Activated CD4-positive, alpha-beta T cell treated with anti-CD3 and anti-CD28 coated beads, Interleukin-2, amount 10 ng/mL, durations not matched to agents 7 days and 5 days (primary cell): ENCODE measurements around the gene BPIFB2. TPM values are rescaled to one million over a fixed set of nuclear protein-coding genes. Genes with fewer than 3 reads are reported as not detected.

Source experiments
- CTCF ChIA-PET: fragments of 350-600 bp; sonication (Branson Sonifier 250); formaldehyde crosslinking; loops from one replicate; lab custom pipeline; 2021; ENCODE audit warnings: antibody characterized with exemption; lab: Charles Lee
- POLR2A ChIA-PET: fragments of 350-600 bp; sonication (Branson Sonifier 250); formaldehyde crosslinking; loops from one replicate; lab custom pipeline; 2021; ENCODE audit warnings: antibody characterized with exemption; lab: Charles Lee
- DNase-seq: peaks from one replicate; pipeline ENCODE4 v3.0.0-alpha.2; 2020
- H3K27ac Mint-ChIP-seq: one replicate; pipeline ENCODE4 v1.8.0; 2021; ENCODE audit warnings: mild to moderate bottlenecking, moderate library complexity, mixed read lengths
- H3K27me3 Mint-ChIP-seq: one replicate; pipeline ENCODE4 v1.8.0; 2021; ENCODE audit warnings: mixed read lengths
- H3K36me3 Mint-ChIP-seq: one replicate; pipeline ENCODE4 v1.8.0; 2021; ENCODE audit warnings: low read depth, mixed read lengths
- H3K4me1 Mint-ChIP-seq: one replicate; pipeline ENCODE4 v1.8.0; 2021; ENCODE audit warnings: mixed read lengths
- H3K4me3 Mint-ChIP-seq: one replicate; pipeline ENCODE4 v1.8.0; 2021; ENCODE audit warnings: mild to moderate bottlenecking, moderate library complexity, mixed read lengths
- H3K9me3 Mint-ChIP-seq: one replicate; pipeline ENCODE4 v1.8.0; 2021; ENCODE audit warnings: mixed read lengths
- total RNA-seq, 2 experiments: library from RNA; stranded (reverse); gene quantifications; one replicate each; pipeline ENCODE4 v1.2.3, GENCODE V29; 2021

BPIFB2 gene
- total RNA-seq, 2 experiments from 2014 or later, result not detected

DNA sequence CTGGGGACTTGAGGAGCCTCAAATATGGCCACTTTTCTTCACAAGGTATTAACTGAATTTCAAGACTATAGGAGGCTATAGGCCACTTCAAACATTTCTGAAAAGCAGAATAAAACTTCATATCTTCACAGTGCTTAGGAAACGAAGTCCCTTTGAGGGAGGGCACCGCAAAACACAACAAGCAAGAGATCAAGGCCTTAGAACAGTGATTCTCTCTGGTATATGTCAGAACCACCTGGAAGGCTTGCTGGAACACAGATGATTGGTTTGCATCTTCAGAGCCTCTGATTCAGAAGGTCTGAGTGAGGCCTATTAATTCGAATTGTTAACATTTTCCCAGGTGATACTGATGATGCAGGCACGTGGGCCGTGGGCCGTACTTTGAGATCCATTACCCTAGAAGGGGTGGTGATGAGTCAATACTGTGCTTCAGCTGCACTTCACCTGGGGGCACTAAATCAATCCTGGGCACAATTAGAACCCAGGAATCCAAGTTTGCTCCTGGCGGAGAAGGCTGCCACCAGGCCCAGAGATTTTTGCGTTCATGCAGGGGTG is 13.9 kb upstream of the BPIFB2 start:
- Mint-ChIP-seq H3K4me3 (no peak overlapping the region), H3K27me3 (no peaks in the 10 kb centered on the region), H3K36me3 (peaks cover 8% of the 10 kb centered on the region), H3K27ac (no peak overlapping the region), H3K9me3 (peaks cover 29% of the 10 kb centered on the region), H3K4me1 (peaks cover 19% of the 10 kb centered on the region)
- ChIA-PET CTCF (interaction anchor here (3.5 kb wide), 1 partner anchor 12 kb away, joined by 9 read pairs; the partner anchor contains the start of gene SUN5), POLR2A (no interaction called here)
- DNase-seq, result no peak

DNA sequence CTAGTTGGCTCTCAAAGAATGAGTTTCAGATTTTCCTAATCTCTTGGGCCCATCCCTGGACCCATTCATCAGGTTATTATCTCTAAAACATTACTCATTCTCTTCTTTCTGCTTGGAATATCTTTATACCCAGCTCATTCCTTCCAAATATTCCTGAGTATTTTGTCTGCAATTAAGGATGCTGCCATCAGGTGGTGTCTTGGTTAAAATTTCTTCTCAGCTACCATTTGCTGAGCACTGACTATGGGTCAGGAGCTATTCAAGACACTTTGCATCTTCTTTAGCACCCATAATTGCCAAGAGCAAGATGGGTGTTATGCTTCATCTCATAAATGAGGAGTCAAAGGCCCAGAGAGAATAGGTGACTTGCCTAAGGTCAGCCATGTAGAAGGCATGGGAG is 11.7 kb upstream of the BPIFB2 start:
- Mint-ChIP-seq H3K4me3 (no peak overlapping the region), H3K27me3 (no peaks in the 10 kb centered on the region), H3K36me3 (peaks cover 8% of the 10 kb centered on the region), H3K27ac (no peak overlapping the region), H3K4me1 (peaks cover 19% of the 10 kb centered on the region), H3K9me3 (peaks cover 29% of the 10 kb centered on the region)
- CTCF ChIA-PET, result interaction anchor here (0.6 to 3.5 kb wide), 2 partner anchors 9 to 139 kb away, joined by 6 to 9 read pairs; partner anchors contain the start of gene SUN5
- POLR2A ChIA-PET, result no interaction called here
- no peak for DNase-seq

DNA sequence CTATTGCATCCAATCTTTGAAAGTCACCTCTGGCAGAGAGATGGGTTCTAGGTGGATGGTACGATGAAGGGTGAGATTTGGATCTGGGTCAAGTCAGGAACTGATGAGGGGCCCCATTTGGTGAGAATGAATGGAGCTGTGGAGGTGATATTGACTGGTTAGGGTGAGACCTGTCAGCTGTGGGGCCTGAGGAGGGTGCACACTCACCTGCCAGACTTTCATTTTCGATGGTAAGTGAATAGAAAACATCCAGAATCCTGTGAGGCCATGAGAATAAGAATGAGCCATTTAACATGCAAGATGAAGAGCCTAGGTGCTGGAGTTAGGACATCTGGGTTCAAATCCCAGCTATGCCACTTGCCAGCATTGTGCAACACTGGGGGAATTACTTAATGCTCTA is 10.1 kb upstream of the BPIFB2 start:
- CTCF ChIA-PET, result no interaction called here
- DNase-seq, result no peak
- H3K27ac Mint-ChIP-seq, result no peak overlapping the region
- peaks cover 8% of the 10 kb centered on the region for H3K36me3 Mint-ChIP-seq
- peaks cover 2% of the 10 kb centered on the region for H3K27me3 Mint-ChIP-seq
- H3K9me3 Mint-ChIP-seq, result peaks cover 29% of the 10 kb centered on the region
- H3K4me3 Mint-ChIP-seq, result no peak overlapping the region
- H3K4me1 Mint-ChIP-seq, result peaks cover 14% of the 10 kb centered on the region
- POLR2A ChIA-PET, result no interaction called here

DNA sequence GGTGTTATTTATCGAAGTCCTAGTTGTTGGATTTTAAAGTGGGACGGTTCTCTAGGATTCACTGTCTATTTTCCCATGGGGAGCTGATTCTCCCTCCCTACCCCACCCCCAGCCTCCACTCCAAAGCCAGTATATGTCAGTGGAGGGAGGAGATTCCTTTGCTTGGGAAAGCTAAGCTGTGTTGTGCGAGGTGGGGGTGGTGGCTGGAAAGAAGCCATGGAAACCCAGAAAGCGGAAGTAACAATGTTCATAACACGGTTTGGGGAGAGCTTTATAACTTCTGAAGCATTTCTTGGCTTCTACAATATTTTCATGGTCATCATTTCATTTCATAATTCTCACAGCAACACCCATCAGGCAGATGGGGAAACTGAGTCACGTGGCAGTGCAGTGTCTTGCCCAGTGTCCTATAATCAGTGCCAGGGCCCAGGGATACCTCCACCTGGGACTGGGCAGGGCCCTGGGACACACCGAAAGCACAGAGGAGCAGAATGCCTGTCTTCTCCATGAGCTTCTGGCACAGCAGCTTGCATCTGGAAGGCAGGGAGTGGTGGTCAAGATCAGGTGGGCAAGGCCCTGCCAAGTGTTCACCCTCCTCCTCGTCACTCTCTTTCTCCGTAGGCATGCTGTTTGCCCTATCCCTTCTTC is 7.8 kb upstream of the BPIFB2 start:
- Mint-ChIP-seq H3K4me1 (peaks cover 12% of the 10 kb centered on the region), H3K27ac (no peak overlapping the region), H3K9me3 (peaks cover 22% of the 10 kb centered on the region), H3K4me3 (no peak overlapping the region), H3K36me3 (peaks cover 6% of the 10 kb centered on the region), H3K27me3 (peaks cover 2% of the 10 kb centered on the region)
- CTCF ChIA-PET, result interaction anchor here (0.6 to 1.3 kb wide), 5 partner anchors 11 to 277 kb away, joined by 3 read pairs; no protein-coding TSS in a partner anchor
- POLR2A ChIA-PET, result no interaction called here
- no peak for DNase-seq

DNA sequence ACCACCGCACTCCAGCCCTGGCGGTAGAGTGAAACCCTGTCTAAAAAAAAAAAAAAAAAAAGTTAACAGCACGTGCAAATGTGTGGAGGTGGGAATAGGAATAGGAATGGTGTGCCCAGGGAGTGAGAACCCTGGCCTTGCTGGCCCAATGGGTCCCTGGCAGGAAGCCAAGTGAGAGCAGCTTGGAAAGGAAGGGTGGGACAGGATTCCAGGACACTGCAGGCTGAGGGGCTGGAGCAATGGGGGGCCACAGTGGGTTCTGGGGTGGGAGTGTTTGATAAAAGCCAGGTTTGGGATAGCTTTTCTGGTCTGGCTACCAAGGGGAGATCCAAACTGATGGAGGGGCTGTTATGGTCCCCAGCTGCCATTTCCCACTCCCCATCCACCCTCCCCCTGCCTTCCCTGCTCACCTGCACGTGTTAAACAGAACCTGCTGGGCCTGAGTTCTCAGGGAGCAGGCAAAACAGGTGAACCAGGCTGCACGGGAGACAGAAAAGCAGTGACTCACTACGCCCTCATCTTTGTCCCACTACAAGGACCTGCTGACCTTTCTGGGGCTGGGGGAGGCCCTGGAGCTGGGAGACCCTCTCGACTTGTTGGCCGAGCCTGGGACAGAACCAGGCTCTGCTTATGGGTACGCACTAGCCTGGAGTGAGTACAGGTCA is 6.6 kb upstream of the BPIFB2 start:
- Mint-ChIP-seq H3K9me3 (peaks cover 17% of the 10 kb centered on the region), H3K27ac (peak overlapping the region; percentile 9), H3K4me3 (no peak overlapping the region), H3K27me3 (peaks cover 2% of the 10 kb centered on the region), H3K36me3 (peaks cover 2% of the 10 kb centered on the region), H3K4me1 (peaks cover 17% of the 10 kb centered on the region)
- DNase-seq, result no peak
- POLR2A ChIA-PET, result interaction anchor here (0.6 kb wide), 1 partner anchor 34 kb away, joined by 4 read pairs; no protein-coding TSS in a partner anchor
- CTCF ChIA-PET, result interaction anchor here (0.6 to 1.3 kb wide), 5 partner anchors 12 to 1642 kb away, joined by 3 read pairs; no protein-coding TSS in a partner anchor

DNA sequence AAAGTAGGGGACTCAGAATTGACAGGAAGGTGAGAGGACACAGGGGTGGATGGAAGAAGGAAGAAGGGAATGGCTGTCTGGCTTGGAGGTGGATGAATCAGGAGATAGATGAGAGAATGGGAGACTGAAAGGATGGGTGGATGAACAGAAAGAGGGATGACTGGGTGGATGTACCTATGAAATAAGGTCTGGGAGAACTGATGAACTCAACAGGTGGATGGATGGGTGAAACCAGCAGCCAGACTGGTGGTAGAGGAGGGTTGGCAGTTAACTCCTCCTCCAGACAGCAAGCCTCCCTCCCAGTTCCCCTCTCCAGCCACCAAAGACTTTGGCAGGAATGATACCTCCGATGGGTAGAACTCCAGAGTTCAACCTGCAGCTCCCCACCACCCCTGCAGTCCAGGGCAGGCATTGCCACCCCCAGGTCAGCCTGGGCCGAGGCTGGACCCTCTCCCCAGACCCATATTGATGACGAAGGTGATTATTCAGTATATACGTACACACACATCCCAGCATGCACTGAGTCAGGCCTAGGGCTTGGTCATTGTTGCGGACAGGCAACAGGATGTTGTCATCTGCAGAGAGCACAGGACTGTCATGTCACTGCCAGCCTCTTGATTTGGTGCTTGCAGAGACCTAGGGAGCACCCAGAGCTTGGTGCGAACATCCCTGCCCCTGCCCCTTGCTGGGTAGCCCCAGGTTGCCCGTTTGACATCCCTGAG is 5.3 kb upstream of the BPIFB2 start:
- H3K4me3 Mint-ChIP-seq, result no peak overlapping the region
- peaks cover 9% of the 10 kb centered on the region for H3K9me3 Mint-ChIP-seq
- H3K27me3 Mint-ChIP-seq, result peaks cover 2% of the 10 kb centered on the region
- DNase-seq, result no peak
- peaks cover 2% of the 10 kb centered on the region for H3K36me3 Mint-ChIP-seq
- H3K4me1 Mint-ChIP-seq, result peaks cover 16% of the 10 kb centered on the region
- CTCF ChIA-PET, result interaction anchor here (1.0 kb wide), 1 partner anchor 16 kb away, joined by 3 read pairs; no protein-coding TSS in a partner anchor
- POLR2A ChIA-PET, result no interaction called here
- H3K27ac Mint-ChIP-seq, result no peak overlapping the region

DNA sequence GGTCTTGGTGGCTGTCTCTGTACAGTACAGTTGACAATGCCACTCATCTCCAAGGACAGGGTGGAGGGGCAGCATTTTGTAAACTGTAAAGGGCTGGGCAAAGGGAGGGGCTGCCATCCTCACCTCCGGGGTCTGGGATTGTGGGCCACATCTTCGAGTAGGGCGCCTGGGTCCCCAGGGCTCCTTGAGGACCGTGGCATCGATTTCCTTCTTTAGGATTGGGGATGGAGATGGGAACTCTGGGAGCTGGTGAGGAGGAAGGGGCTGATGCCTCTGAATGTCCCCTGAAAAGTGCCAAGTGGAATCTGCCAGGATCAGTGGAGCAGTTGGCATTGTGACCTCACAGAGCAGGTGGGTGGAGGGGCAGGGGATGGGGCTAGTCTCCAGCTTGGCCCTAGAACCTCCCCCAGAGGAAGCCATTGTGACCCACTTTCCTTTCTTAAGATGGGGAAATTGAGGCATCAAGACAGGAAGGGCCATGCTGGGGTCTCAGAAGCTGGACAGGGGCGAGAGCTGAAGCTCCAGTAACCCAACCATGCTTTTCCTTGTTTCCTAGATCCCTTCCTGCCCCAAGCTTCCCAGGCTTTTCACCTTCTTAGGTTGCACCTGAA is 3.3 kb upstream of the BPIFB2 start, which contains the start of gene SUN5:
SUN5 (minus strand) TSS at position 293 of the 611 bp plus-strand sequence; CDS start at position 200, 93 bp downstream.
- Mint-ChIP-seq H3K27me3 (peaks cover 2% of the 10 kb centered on the region), H3K36me3 (peaks cover 2% of the 10 kb centered on the region), H3K4me1 (peaks cover 10% of the 10 kb centered on the region), H3K27ac (no peak within 1 kb of the TSS), H3K9me3 (peaks cover 6% of the 10 kb centered on the region), H3K4me3 (no peak within 1 kb of the TSS)
- no peak for DNase-seq
- CTCF ChIA-PET, result interaction anchor here (1.0 to 2.3 kb wide), 9 partner anchors 9 to 117 kb away, joined by 3 to 9 read pairs (median 4); no protein-coding TSS in a partner anchor
- POLR2A ChIA-PET, result no interaction called here

DNA sequence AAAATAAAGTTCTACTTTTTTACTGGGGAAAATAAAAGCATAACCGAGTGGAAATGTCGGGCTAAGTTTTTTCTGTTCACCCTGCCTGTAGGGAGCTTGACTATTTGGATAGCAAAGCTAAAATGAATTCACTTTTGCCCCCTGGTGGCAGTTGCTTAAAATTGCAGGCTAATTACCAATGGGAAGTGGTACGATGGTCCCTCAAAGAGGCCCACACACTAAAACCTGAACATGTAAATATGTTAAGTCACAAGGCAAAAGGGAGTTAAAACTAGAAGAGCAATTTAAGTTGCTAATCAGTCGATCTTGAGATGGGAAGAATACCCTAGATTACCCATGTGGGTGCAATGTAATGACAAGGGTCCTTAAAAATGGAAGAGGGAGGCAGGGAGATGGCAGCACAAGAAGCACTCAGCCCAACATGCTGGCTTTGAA is 2.4 kb upstream of the BPIFB2 start:
- peaks cover 10% of the 10 kb centered on the region for H3K4me1 Mint-ChIP-seq
- H3K36me3 Mint-ChIP-seq, result peaks cover 2% of the 10 kb centered on the region
- H3K9me3 Mint-ChIP-seq, result peaks cover 6% of the 10 kb centered on the region
- H3K27me3 Mint-ChIP-seq, result peaks cover 2% of the 10 kb centered on the region
- POLR2A ChIA-PET, result interaction anchor here (0.7 kb wide), 1 partner anchor 96 kb away, joined by 3 read pairs; no protein-coding TSS in a partner anchor
- CTCF ChIA-PET, result interaction anchor here (0.7 to 2.3 kb wide), 11 partner anchors 10 to 116 kb away, joined by 3 to 9 read pairs (median 3); no protein-coding TSS in a partner anchor
- peak; percentile 51 for DNase-seq
- no peak overlapping the region for H3K4me3 Mint-ChIP-seq
- H3K27ac Mint-ChIP-seq, result no peak overlapping the region

DNA sequence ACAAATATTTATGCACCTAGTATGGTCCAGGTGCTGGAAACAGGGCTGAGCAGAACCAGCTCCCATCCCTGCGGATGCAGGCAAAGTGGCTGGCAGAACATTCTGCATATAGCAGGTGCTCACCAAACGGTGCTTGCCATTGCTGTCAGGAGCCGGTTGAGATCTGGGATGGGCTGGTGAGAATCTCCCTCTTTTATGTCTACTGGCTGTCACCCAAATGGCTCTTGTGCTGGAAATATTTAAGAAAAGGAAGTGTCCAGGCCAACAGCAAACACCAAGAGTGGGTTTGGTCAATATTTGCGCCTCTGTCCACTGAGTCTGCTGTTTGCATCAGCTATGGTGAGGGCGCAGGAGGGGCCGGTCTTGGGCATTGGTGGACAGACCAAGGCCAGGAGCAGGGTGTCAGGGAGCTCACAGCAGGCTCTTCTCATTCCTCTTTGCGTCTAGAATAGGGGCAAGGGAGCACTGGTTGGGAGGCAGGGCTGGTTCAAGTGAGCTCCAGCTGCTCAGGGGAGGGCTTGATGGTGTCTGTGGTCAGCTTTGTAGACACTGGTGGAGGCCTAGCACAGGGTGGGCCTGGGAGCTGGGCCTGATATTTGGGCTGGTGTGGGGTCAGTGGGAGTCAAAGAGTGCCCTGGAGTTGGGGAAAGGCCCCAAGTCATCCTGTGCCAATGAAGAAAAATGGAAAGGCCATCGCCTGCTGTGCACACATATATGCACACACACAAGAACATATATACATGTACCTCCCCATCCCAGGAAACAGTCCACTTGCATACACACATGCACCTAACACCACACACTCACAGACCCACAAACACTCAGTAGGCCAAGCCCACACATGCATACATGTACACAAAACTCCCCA is 1.4 kb upstream of the BPIFB2 start:
- peaks cover 2% of the 10 kb centered on the region for H3K27me3 Mint-ChIP-seq
- no peak overlapping the region for H3K4me3 Mint-ChIP-seq
- ChIA-PET CTCF (interaction anchor here (1.0 to 2.3 kb wide), 3 partner anchors 11 to 104 kb away, joined by 3 to 9 read pairs (median 4); no protein-coding TSS in a partner anchor), POLR2A (no interaction called here)
- DNase-seq, result no peak
- H3K4me1 Mint-ChIP-seq, result peaks cover 10% of the 10 kb centered on the region
- peaks cover 2% of the 10 kb centered on the region for H3K36me3 Mint-ChIP-seq
- peaks cover 6% of the 10 kb centered on the region for H3K9me3 Mint-ChIP-seq
- no peak overlapping the region for H3K27ac Mint-ChIP-seq

DNA sequence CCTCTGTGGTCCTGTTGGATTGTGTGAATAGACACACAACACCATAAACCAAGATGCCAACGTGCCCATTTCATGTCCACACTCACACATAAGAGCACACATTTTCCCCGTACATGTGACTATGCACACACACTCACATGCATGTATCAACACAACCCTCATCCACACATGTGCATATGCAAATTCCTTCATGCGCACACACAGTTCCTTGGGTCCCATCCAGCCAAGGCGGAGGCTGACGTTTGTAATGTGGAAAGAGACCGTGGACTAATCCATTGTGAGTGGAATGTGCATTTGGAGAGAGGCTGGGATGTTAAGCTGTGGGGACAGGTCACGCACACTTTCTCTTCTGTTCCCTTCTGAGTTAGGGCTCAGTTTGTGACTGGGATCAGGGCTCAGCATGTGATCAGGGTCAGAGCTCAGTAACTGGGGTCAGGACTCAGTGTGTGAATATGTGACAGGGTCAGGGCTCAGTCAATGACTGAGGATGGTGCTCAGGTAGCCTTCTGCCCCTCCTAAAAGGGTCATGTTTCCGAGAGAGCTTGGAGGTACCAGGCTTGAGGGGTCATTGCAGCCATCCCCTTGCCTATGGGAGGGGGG is 628 bp upstream of the BPIFB2 start:
- CTCF ChIA-PET, result interaction anchor here (1.1 kb wide), 1 partner anchor 105 kb away, joined by 4 read pairs; no protein-coding TSS in a partner anchor
- no peak for DNase-seq
- H3K27ac Mint-ChIP-seq, result no peak overlapping the region
- peaks cover 6% of the 10 kb centered on the region for H3K9me3 Mint-ChIP-seq
- H3K4me3 Mint-ChIP-seq, result no peak overlapping the region
- H3K4me1 Mint-ChIP-seq, result peaks cover 9% of the 10 kb centered on the region
- H3K27me3 Mint-ChIP-seq, result peaks cover 2% of the 10 kb centered on the region
- H3K36me3 Mint-ChIP-seq, result peaks cover 2% of the 10 kb centered on the region
- POLR2A ChIA-PET, result no interaction called here
